ENCODE data around the gene NAGA. TPM values are rescaled to one million over a fixed set of nuclear protein-coding genes. Genes with fewer than 3 reads are reported as not detected.

The NAGA gene
- total RNA-seq, 4 donors from 2014 or later, result 26.2 to 40.9 (median 33.7) TPM

- Histone ChIP-seq H3K27me3 (no peaks in the 10 kb centered on the region), H3K36me3 (peaks cover 46 to 72% (median 64%) of the 10 kb centered on the region in 4 donors), H3K4me1 (no peaks in the 10 kb centered on the region), H3K9me3 (peaks cover 0 to 6% (median 0%) of the 10 kb centered on the region in 4 donors), H3K27ac (replicated peaks in 1 of 4) (no peak overlapping the region), H3K4me3 (no peak overlapping the region)
- intact Hi-C loops (cut with DNase I), result no loop called here
- DNase-seq (ENCODE audit: extremely low spot score), result no peak
- TF ChIP-seq POLR2A (IDR thresholded peaks at IDR 0.05; ENCODE audit: low read depth) (no peak), EP300 (IDR thresholded peaks at IDR 0.05) (no peak), POLR2AphosphoS5 (IDR thresholded peaks at IDR 0.05) (no peak), CTCF (IDR thresholded peaks at IDR 0.05) (no peak)
- WGBS, result 94% methylated on average over 4 of the region's 5 CpGs
Measured at GRCh38 chr22:42060489-42060888, 10.1 kb downstream of the NAGA start.

- no peak overlapping the region for H3K4me3 ChIP-seq
- no peak overlapping the region for H3K27ac ChIP-seq (replicated peaks in 1 of 4)
- peaks cover 30 to 39% (median 37%) of the 10 kb centered on the region in 4 donors for H3K36me3 ChIP-seq
- H3K9me3 ChIP-seq, result peaks cover 0 to 6% (median 0%) of the 10 kb centered on the region in 4 donors
- H3K4me1 ChIP-seq, result no peaks in the 10 kb centered on the region
- H3K27me3 ChIP-seq, result no peaks in the 10 kb centered on the region
- no peak for DNase-seq (ENCODE audit: extremely low spot score)
- intact Hi-C loops (cut with DNase I), result no loop called here
- TF ChIP-seq CTCF (IDR thresholded peaks at IDR 0.05) (no peak), POLR2AphosphoS5 (IDR thresholded peaks at IDR 0.05) (no peak), EP300 (IDR thresholded peaks at IDR 0.05) (no peak), POLR2A (IDR thresholded peaks at IDR 0.05; ENCODE audit: low read depth) (no peak)
- whole genome bisulfite sequencing, result 98% methylated on average over 1 of the region's 1 CpG
Measured at GRCh38 chr22:42056757-42057511, 13.7 kb downstream of the NAGA start.

- intact Hi-C loops (cut with DNase I), result no loop called here
- TF ChIP-seq EP300 (IDR thresholded peaks at IDR 0.05), result no peak
- no peak for TF ChIP-seq POLR2A (IDR thresholded peaks at IDR 0.05; ENCODE audit: low read depth)
- no peak for DNase-seq (ENCODE audit: extremely low spot score)
- 89% methylated on average over 3 of the region's 3 CpGs for WGBS
- Histone ChIP-seq H3K36me3 (no peaks in the 10 kb centered on the region), H3K9me3 (peaks cover 0 to 6% (median 0%) of the 10 kb centered on the region in 4 donors), H3K27ac (replicated peaks in 1 of 4) (no peak overlapping the region), H3K27me3 (no peaks in the 10 kb centered on the region), H3K4me3 (no peak overlapping the region), H3K4me1 (no peaks in the 10 kb centered on the region)
Measured at GRCh38 chr22:42052765-42053164, 17.8 kb downstream of the NAGA start.

- 61% methylated on average over 2 of the region's 2 CpGs for whole genome bisulfite sequencing
- H3K4me1 ChIP-seq, result no peaks in the 10 kb centered on the region
- H3K36me3 ChIP-seq, result no peaks in the 10 kb centered on the region
- intact Hi-C loops (cut with DNase I), result no loop called here
- H3K27me3 ChIP-seq, result no peaks in the 10 kb centered on the region
- no peak overlapping the region for H3K4me3 ChIP-seq
- H3K27ac ChIP-seq (replicated peaks in 1 of 4), result no peak overlapping the region
- H3K9me3 ChIP-seq, result no peaks in the 10 kb centered on the region
- DNase-seq (ENCODE audit: extremely low spot score), result no peak
- no peak for TF ChIP-seq EP300 (IDR thresholded peaks at IDR 0.05)
- no peak for TF ChIP-seq CTCF (IDR thresholded peaks at IDR 0.05)
- no peak for TF ChIP-seq POLR2A (IDR thresholded peaks at IDR 0.05; ENCODE audit: low read depth)
- TF ChIP-seq POLR2AphosphoS5 (IDR thresholded peaks at IDR 0.05), result no peak
Measured at GRCh38 chr22:42050641-42051180, 19.9 kb downstream of the NAGA start.

GRCh38 chr22:42041784-42042183 lies 28.8 kb downstream of the NAGA start:
- no peak for TF ChIP-seq CTCF (IDR thresholded peaks at IDR 0.05)
- no peak for TF ChIP-seq POLR2A (IDR thresholded peaks at IDR 0.05; ENCODE audit: low read depth)
- TF ChIP-seq POLR2AphosphoS5 (IDR thresholded peaks at IDR 0.05), result no peak
- no peak for TF ChIP-seq EP300 (IDR thresholded peaks at IDR 0.05)
- H3K27me3 ChIP-seq, result no peaks in the 10 kb centered on the region
- H3K4me3 ChIP-seq, result no peak overlapping the region
- intact Hi-C loops (cut with DNase I), result no loop called here
- H3K4me1 ChIP-seq, result no peaks in the 10 kb centered on the region
- H3K27ac ChIP-seq (replicated peaks in 1 of 4), result no peak overlapping the region
- H3K36me3 ChIP-seq, result peaks cover 0 to 8% (median 2%) of the 10 kb centered on the region in 4 donors
- DNase-seq (ENCODE audit: extremely low spot score), result no peak
- peaks cover 0 to 6% (median 0%) of the 10 kb centered on the region in 4 donors for H3K9me3 ChIP-seq

Data from esophagus muscularis mucosa (tissue), 4 donors.